ENCODE data around the gene SNRNP70.
"Not testable (repeated sequence)": the region's sequence is repeated elsewhere in the genome, so short reads cannot be mapped to it uniquely, and the experiment has no call there.

SNRNP70 gene

DNA sequence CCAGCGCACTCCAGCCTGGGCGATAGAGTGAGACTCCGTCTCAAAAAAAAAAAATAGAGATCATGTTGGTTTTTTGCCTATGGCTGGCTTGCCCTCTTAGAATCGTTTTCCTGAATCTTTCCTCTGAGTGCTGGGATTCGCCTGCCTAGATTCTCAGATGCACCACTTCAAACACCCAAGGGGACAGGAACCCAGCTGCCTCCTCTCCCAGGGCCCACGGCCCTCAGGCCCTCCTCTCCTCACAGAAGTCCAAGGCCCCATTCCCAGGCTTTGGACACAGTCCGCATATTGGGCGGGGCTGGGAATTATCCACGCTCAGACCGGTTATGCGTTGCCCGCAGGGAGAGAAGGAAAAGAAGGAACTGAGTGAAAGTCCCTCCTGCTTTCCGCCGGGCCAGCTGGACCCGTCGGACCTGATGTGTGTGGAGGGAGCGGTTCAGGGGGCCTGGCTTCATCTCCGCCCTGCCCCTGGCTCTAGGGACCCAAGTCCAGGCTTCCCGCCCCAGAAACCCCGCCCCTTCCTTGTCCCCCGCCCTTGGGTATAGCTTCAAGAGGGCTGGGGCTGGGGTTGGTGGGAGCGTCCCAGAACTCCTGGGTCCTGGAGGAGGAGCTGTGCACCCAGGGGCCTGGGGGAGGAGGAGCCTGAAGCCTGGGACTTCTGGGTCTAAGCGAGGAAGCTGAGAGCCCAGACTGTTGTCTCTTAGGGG is 39.9 kb downstream of the SNRNP70 start:
- Histone ChIP-seq H3K4me1 (ENCODE audit: control insufficient read depth in 1 of 2, insufficient read depth in 1 of 2, low read depth in 1 of 2, low read length in 1 of 2) (peaks cover 5 to 10% of the 10 kb centered on the region in 2 experiments), H3K27me3 (peaks cover 66% of the 10 kb centered on the region), H3K4me3 (ENCODE audit: low read depth in 1 of 2, low read length in 1 of 2) (no peak overlapping the region), H3K9me3 (no peaks in the 10 kb centered on the region), H3K36me3 (no peaks in the 10 kb centered on the region), H3K27ac (no peak overlapping the region)
- TF ChIP-seq, protein P1, sequence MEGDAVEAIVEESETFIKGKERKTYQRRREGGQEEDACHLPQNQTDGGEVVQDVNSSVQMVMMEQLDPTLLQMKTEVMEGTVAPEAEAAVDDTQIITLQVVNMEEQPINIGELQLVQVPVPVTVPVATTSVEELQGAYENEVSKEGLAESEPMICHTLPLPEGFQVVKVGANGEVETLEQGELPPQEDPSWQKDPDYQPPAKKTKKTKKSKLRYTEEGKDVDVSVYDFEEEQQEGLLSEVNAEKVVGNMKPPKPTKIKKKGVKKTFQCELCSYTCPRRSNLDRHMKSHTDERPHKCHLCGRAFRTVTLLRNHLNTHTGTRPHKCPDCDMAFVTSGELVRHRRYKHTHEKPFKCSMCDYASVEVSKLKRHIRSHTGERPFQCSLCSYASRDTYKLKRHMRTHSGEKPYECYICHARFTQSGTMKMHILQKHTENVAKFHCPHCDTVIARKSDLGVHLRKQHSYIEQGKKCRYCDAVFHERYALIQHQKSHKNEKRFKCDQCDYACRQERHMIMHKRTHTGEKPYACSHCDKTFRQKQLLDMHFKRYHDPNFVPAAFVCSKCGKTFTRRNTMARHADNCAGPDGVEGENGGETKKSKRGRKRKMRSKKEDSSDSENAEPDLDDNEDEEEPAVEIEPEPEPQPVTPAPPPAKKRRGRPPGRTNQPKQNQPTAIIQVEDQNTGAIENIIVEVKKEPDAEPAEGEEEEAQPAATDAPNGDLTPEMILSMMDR (IDR thresholded peaks at IDR 0.05) = no peak

DNA sequence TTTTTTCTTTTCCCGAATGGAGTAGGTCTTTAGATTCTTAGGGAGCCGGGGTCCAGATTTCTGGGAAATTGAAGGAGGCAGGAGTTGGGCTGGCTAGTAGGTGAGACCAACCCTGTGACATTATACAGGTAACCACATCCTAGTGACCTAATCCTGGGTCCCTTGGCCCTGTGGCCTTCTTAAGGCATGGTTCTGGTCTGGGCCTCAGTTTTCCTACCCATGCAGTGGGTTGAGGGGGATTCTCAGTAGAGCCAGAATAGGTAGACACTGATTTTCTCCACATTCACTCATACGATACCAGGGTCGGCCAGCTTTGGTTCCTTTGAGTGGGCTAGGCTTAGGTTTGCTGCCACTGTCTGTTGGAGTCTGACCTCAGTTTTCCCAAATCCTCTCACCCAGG is 41.3 kb downstream of the SNRNP70 start:
- no peaks in the 10 kb centered on the region for H3K9me3 ChIP-seq
- no peaks in the 10 kb centered on the region for H3K36me3 ChIP-seq
- H3K27ac ChIP-seq = no peak overlapping the region
- H3K27me3 ChIP-seq = peaks cover 55% of the 10 kb centered on the region
- TF ChIP-seq, protein P1 (IDR thresholded peaks at IDR 0.05) = no peak
- H3K4me3 ChIP-seq (ENCODE audit: low read depth in 1 of 2, low read length in 1 of 2) = no peak overlapping the region
- H3K4me1 ChIP-seq (ENCODE audit: control insufficient read depth in 1 of 2, insufficient read depth in 1 of 2, low read depth in 1 of 2, low read length in 1 of 2) = peaks cover 5 to 10% of the 10 kb centered on the region in 2 experiments

DNA sequence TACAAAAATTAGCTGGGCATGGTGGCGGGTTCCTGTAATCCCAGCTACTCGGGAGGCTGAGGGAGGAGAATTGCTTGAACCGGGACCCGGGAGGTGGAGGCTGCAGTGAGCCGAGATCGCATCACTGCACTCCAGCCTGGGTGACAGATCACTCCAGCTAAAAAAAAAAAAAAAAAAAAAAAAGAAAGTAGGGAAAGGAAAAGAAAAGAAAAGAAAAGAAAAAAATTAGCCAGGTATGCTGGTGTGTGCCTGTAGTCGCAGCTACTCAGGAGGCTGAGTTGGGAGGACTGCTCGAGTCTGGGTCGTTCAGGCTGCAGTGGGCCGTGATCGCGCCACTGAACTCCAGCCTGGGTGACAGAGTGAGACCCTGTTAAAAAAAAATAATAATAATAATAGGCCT is 42.0 kb downstream of the SNRNP70 start:
- peaks cover 5 to 10% of the 10 kb centered on the region in 2 experiments for H3K4me1 ChIP-seq (ENCODE audit: control insufficient read depth in 1 of 2, insufficient read depth in 1 of 2, low read depth in 1 of 2, low read length in 1 of 2)
- H3K9me3 ChIP-seq, H3K36me3 ChIP-seq, H3K27ac ChIP-seq: not testable (repeated sequence)
- peaks cover 54% of the 10 kb centered on the region for H3K27me3 ChIP-seq
- H3K4me3 ChIP-seq (ENCODE audit: low read depth in 1 of 2, low read length in 1 of 2) = peak overlapping the region; percentile 58 to 73

DNA sequence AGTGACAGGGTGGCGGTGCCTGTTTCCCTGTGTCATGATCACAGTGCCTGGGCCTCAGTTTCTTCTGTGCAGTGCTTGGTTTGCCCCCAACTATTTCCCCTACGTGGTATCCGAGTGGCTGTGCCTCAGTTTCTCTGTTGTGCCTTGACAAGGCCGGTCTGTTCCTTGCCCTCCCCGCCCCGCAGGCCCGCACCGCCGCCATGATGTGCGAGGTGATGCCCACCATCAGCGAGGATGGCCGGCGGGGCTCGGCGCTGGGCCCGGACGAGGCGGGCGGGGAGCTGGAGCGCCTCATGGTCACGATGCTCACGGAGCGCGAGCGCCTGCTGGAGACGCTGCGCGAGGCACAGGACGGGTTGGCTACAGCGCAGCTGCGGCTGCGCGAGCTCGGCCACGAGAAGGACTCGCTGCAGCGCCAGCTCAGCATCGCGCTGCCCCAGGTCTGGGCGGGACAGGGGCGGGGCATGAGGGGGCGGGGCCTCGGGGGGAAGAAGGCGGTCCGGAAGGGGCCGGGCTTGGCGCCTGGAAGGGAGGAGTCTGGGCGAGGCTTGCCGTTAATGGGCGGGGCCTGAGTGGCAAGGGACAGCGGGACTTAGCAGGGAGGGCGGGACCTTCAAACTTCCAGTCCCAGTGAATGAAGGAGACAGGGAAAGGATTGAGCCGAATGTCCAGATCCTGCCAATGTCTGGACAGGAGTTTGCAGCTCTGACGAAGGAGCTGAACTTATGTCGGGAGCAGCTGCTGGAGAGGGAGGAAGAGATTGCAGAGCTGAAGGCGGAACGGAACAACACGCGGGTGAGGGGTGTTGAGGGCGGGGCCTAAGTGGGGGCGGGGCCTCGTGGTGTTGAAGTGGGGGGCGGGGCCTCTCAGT is 42.7 kb downstream of the SNRNP70 start:
- H3K4me3 ChIP-seq (ENCODE audit: low read depth in 1 of 2, low read length in 1 of 2) = peak overlapping the region; percentile 58 to 73
- TF ChIP-seq, protein P1 (IDR thresholded peaks at IDR 0.05) = peak; percentile 58

DNA sequence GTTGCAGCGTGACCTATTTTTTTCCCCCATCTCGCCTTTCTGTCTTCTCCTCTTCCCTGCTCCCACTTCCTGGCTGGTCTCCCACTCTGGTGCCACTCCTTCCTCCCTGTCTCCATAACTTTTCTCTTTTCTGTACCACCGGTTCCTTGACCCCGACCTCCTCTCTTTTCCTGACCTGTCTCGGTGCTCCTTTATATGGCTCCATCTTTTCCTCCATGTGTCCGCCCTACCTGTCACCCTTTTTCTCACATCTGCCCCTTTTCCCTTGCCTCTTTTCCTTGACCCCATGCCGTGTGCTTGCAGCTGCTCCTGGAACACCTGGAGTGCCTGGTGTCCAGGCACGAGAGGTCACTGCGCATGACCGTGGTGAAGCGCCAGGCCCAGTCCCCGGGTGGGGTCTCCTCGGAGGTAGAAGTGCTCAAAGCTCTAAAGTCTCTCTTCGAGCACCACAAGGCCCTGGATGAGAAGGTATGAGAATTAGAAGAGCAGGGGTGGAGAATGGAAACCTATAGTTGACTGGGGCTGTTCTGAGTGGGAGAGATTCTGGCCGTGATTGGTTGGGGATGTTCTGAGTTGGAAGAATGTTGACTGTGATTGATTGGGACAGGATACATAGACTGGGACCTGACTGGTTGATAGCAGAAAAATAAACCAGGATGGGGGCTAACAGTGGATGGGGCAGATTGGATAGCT is 43.4 kb downstream of the SNRNP70 start:
- H3K27ac ChIP-seq = no peak overlapping the region
- no peaks in the 10 kb centered on the region for H3K9me3 ChIP-seq
- peak overlapping the region; percentile 58 to 73 for H3K4me3 ChIP-seq (ENCODE audit: low read depth in 1 of 2, low read length in 1 of 2)
- H3K36me3 ChIP-seq = no peaks in the 10 kb centered on the region
- peaks cover 10 to 17% of the 10 kb centered on the region in 2 experiments for H3K4me1 ChIP-seq (ENCODE audit: control insufficient read depth in 1 of 2, insufficient read depth in 1 of 2, low read depth in 1 of 2, low read length in 1 of 2)
- peaks cover 54% of the 10 kb centered on the region for H3K27me3 ChIP-seq
- TF ChIP-seq, protein P1 (IDR thresholded peaks at IDR 0.05) = no peak

More for the DNA sequence above, 42.7 kb downstream of the SNRNP70 start:
- Histone ChIP-seq H3K36me3 (no peaks in the 10 kb centered on the region), H3K27ac (peak overlapping the region; percentile 59), H3K9me3 (no peaks in the 10 kb centered on the region), H3K4me1 (ENCODE audit: control insufficient read depth in 1 of 2, insufficient read depth in 1 of 2, low read depth in 1 of 2, low read length in 1 of 2) (peaks cover 5 to 10% of the 10 kb centered on the region in 2 experiments), H3K27me3 (peaks cover 54% of the 10 kb centered on the region)
